Keratinocyte (primary cell): ENCODE results near the gene GMFB.

Experiments used
- CTCF ChIP-seq, 3 experiments: IDR thresholded peaks in 1 of 3; conservative IDR thresholded peaks in 1 of 3; optimal IDR thresholded peaks in 1 of 3; 2 replicates in 2 of 3; 3 replicates in 1 of 3; pipeline versions ENCODE3 to v1.5.1; 2011; ENCODE audit warnings: low read length in 3 of 3, mild to moderate bottlenecking in 3 of 3, moderate library complexity in 2 of 3, control low read depth in 1 of 3, inconsistent platforms in 1 of 3; ENCODE audit not compliant: insufficient read depth in 2 of 3; ENCODE audit errors: extremely low read depth in 1 of 3
- EZH2 ChIP-seq: IDR thresholded peaks from one replicate; pipeline ENCODE4 v1.6.1; 2012; ENCODE audit warnings: inconsistent platforms, mild to moderate bottlenecking, low read length, moderate library complexity

- TF ChIP-seq EZH2 = no peak
- no peak for TF ChIP-seq CTCF (optimal IDR thresholded peaks at IDR 0.05 in 1 of 3, IDR thresholded peaks at IDR 0.05 in 1 of 3, conservative IDR thresholded peaks at IDR 0.05 in 1 of 3; ENCODE audit: extremely low read depth in 1 of 3, insufficient read depth in 2 of 3, low read length in 3 of 3)
These were observed 1.8 kb upstream of the GMFB start for GRCh38 chr14:54490445-54491175.
